K562 (cell line): ENCODE measurements around the gene PELI3. TPM values are rescaled to one million over a fixed set of nuclear protein-coding genes. Genes with fewer than 3 reads are reported as not detected.

Experiments used
- CC2D1A ChIP-seq: fragments of 450-650 bp; IDR thresholded peaks from 2 replicates; pipeline ENCODE4 v1.6.1; 2017; ENCODE audit warnings: mild to moderate bottlenecking
- CHD4 ChIP-seq: fragments of 200-600 bp; sonication (generic); IDR thresholded peaks from 3 replicates; pipeline ENCODE4 v1.6.1; 2012; ENCODE audit warnings: low read depth, mild to moderate bottlenecking, mixed read lengths, low read length, inconsistent platforms; ENCODE audit not compliant: insufficient read depth, insufficient replicate concordance, poor library complexity, severe bottlenecking
- CREB3L1 ChIP-seq: fragments of 450-650 bp; IDR thresholded peaks from 2 replicates; pipeline ENCODE4 v1.6.1; 2014; ENCODE audit warnings: low read depth, mild to moderate bottlenecking, moderate library complexity, borderline replicate concordance
- DACH1 ChIP-seq: fragments of 450-650 bp; IDR thresholded peaks from 2 replicates; pipeline ENCODE4 v1.6.1; 2018; ENCODE audit not compliant: partially characterized antibody
- ETS2 ChIP-seq: IDR thresholded peaks from 2 replicates; pipeline ENCODE4 v1.6.1; 2016; ENCODE audit warnings: borderline replicate concordance, missing genetic modification characterization, mild to moderate bottlenecking, moderate library complexity, missing compliant biosample characterization; ENCODE audit not compliant: poor library complexity, severe bottlenecking
- GABPB1 ChIP-seq: sonication (generic); formaldehyde crosslinking; IDR thresholded peaks from 2 replicates; pipeline ENCODE4 v1.8.0; 2022; ENCODE audit warnings: mild to moderate bottlenecking, missing genetic modification reagents
- KDM2B ChIP-seq: fragments of 250-450 bp; sonication (Bioruptor Pico); IDR thresholded peaks from 2 replicates; pipeline ENCODE4 v1.8.0; 2021; ENCODE audit warnings: mild to moderate bottlenecking, moderate library complexity
- PRPF4 ChIP-seq: fragments of 200-400 bp; formaldehyde crosslinking; IDR thresholded peaks from one replicate; pipeline ENCODE4 v1.6.1; 2017; ENCODE audit warnings: low read length, low read depth, mild to moderate bottlenecking; ENCODE audit not compliant: insufficient read depth, poor library complexity, severe bottlenecking
- SFPQ ChIP-seq: fragments of 200-400 bp; formaldehyde crosslinking; IDR thresholded peaks from 2 replicates; pipeline ENCODE4 v1.6.1; 2017; ENCODE audit warnings: mild to moderate bottlenecking, low read depth, low read length, moderate library complexity
- SMAD4 ChIP-seq: fragments of 250-450 bp; sonication (Bioruptor Pico); conservative IDR thresholded peaks from 2 replicates; pipeline ENCODE4 v1.8.0; 2021; ENCODE audit warnings: inconsistent platforms, mild to moderate bottlenecking, moderate library complexity
- SMC3 ChIP-seq: conservative IDR thresholded peaks from 2 replicates; pipeline ENCODE4 v1.6.1; 2011; ENCODE audit warnings: low read depth, low read length, improper control_type of control experiment; ENCODE audit not compliant: insufficient read depth
- STAG1 ChIP-seq: sonication (generic); formaldehyde crosslinking; IDR thresholded peaks from 2 replicates; pipeline ENCODE4 v1.5.0; 2020; ENCODE audit warnings: missing genetic modification reagents, borderline replicate concordance
- TEAD4 ChIP-seq, 2 experiments: sonication (generic) in 1 of 2; formaldehyde crosslinking in 1 of 2; IDR thresholded peaks; 2 replicates each; pipeline versions ENCODE4 v1.6.1 to v1.8.0; 2012 to 2022; ENCODE audit warnings: borderline replicate concordance in 1 of 2, inconsistent platforms in 1 of 2, low read length in 1 of 2, mild to moderate bottlenecking in 1 of 2, missing genetic modification reagents in 1 of 2
- ZFP30 ChIP-seq: fragments of 250-450 bp; sonication (Bioruptor Pico); IDR thresholded peaks from 2 replicates; pipeline ENCODE4 v1.8.0; 2022; ENCODE audit warnings: moderate library complexity, mild to moderate bottlenecking, inconsistent platforms, borderline replicate concordance
- ZFPM2 ChIP-seq: fragments of 250-450 bp; sonication (Bioruptor Pico); IDR thresholded peaks from 2 replicates; pipeline ENCODE4 v1.5.1; 2022; ENCODE audit warnings: mild to moderate bottlenecking
- ZHX1 ChIP-seq: fragments of 150-350 bp; conservative IDR thresholded peaks from 2 replicates; pipeline ENCODE4 v1.6.1; 2014; ENCODE audit warnings: low read length
- ZNF143 ChIP-seq: sonication (generic); formaldehyde crosslinking; IDR thresholded peaks from 2 replicates; pipeline ENCODE4 v1.9.0; 2022; ENCODE audit warnings: mild to moderate bottlenecking, missing genetic modification reagents
- ZNF77 ChIP-seq: fragments of 250-450 bp; sonication (Bioruptor Pico); IDR thresholded peaks from 2 replicates; pipeline ENCODE4 v1.5.0; 2020
- polyA plus RNA-seq, 8 experiments: library from polyadenylated mRNA; depleted of rRNA in 4 of 8; stranded (reverse) in 5 of 8; unstranded in 3 of 8; fragments of >200 nt; fragmentation: Nextera tagmentation in 2 of 8; fragmentation: Illumina TruSeq in 1 of 8; extraction: Ambion mirVana in 2 of 8; extraction: Trizol in 1 of 8; gene quantifications; 2 replicates each; pipeline versions ENCODE4 v1.2.1 to v1.2.3, GENCODE V29; 2011 to 2014; ENCODE audit warnings: inconsistent platforms in 1 of 8, missing spikeins in 1 of 8
- total RNA-seq, 7 experiments: library from RNA; depleted of rRNA in 6 of 7; stranded (reverse); fragments of >200 nt in 6 of 7; fragmentation: Illumina TruSeq in 2 of 7; extraction: Trizol in 2 of 7; gene quantifications; 2 replicates each; pipeline versions ENCODE4 v1.2.1 to v1.2.3, GENCODE V29; 2011 to 2021; ENCODE audit warnings: low replicate concordance in 1 of 7

The PELI3 gene
- total and polyA plus RNA-seq, 9 of the 15 experiments (the other 6 are each of a cell fraction or from before 2014, with no cell fraction given), result 0.17 to 4.2 (median 1.9) TPM

GRCh38 chr11:66478729-66479393 is 12.2 kb downstream of the PELI3 start (continued):
- TF ChIP-seq SFPQ, result no peak
- no peak for TF ChIP-seq KDM2B
- no peak; the same call in 1 of the 2 replicates for TF ChIP-seq CC2D1A
- no peak for TF ChIP-seq CREB3L1
- no peak for TF ChIP-seq ZNF77 (CRISPR knock-in tag)
- TF ChIP-seq SMAD4, result no peak
- TF ChIP-seq DACH1, result no peak
- TF ChIP-seq CHD4, result peak; percentile 95
- TF ChIP-seq PRPF4, result no peak
- no peak for TF ChIP-seq ZFPM2 (CRISPR knock-in tag)
- no peak for TF ChIP-seq ETS2 (tag)
- TF ChIP-seq STAG1 (CRISPR knock-in tag), result no peak
- no peak for TF ChIP-seq ZNF143 (CRISPR knock-in tag)
- TF ChIP-seq ZFP30 (CRISPR knock-in tag), result no peak
- TF ChIP-seq GABPB1 (CRISPR knock-in tag), result peak; percentile 27; the same call in 1 of the 2 replicates
- peak; percentile 34; the same call in 1 of the 2 replicates for TF ChIP-seq SMC3
- TF ChIP-seq ZHX1, result 0 out of 2 replicates have a peak, but pooled peaks have one; percentile 16
- no peak for TF ChIP-seq TEAD4 (IDR thresholded peaks at IDR 0.05; ENCODE audit: low read length)
- peak; percentile 14; the same call in 1 of the 2 replicates for TF ChIP-seq TEAD4 (CRISPR knock-in tag; IDR thresholded peaks at IDR 0.05; ENCODE audit: borderline replicate concordance)
